ENCODE measurements around the gene ENTPD7. TPM values are rescaled to one million over a fixed set of nuclear protein-coding genes. Genes with fewer than 3 reads are reported as not detected.

The ENTPD7 gene
- total and polyA plus RNA-seq, 10 of the 15 experiments (the other 5 are each of a cell fraction or from before 2014, with no cell fraction given): 0.73 to 6.7 (median 5.2) TPM

- no peak for TF ChIP-seq FOXM1 (IDR thresholded peaks at IDR 0.05; ENCODE audit: low read depth, low read length)
- TF ChIP-seq GABPA (IDR thresholded peaks at IDR 0.05; ENCODE audit: low read depth): no peak
- no peak; the same call in 1 of the 2 replicates for TF ChIP-seq NFYB (IDR thresholded peaks at IDR 0.05; ENCODE audit: insufficient read depth, low read depth, low read length)
- 0 out of 2 replicates have a peak, but pooled peaks have one; percentile 19 for TF ChIP-seq RCOR1 (conservative IDR thresholded peaks at IDR 0.05; ENCODE audit: low read depth, low read length)
- TF ChIP-seq ZSCAN29 (IDR thresholded peaks at IDR 0.05): no peak
- TF ChIP-seq TCF3 (IDR thresholded peaks at IDR 0.05; ENCODE audit: borderline replicate concordance, insufficient read depth, low read depth, low read length): peak; percentile 43; the same call in 1 of the 2 replicates
- no peak for TF ChIP-seq CBFB (IDR thresholded peaks at IDR 0.05; ENCODE audit: low read depth)
- TF ChIP-seq SREBF2 (IDR thresholded peaks at IDR 0.05; ENCODE audit: low read length): no peak
- TF ChIP-seq HDAC6 (IDR thresholded peaks at IDR 0.05; ENCODE audit: unreplicated experiment): no peak
- no peak for TF ChIP-seq SREBF1 (IDR thresholded peaks at IDR 0.05; ENCODE audit: low read length)
- no peak for TF ChIP-seq PBX3 (IDR thresholded peaks at IDR 0.05; ENCODE audit: insufficient replicate concordance, low read depth, low read length)
Measured at GRCh38 chr10:99620711-99621453, 38.4 kb upstream of the ENTPD7 start (continued).
